Measurements from ENCODE around the gene LTBP2. TPM values are rescaled to one million over a fixed set of nuclear protein-coding genes. Genes with fewer than 3 reads are reported as not detected.
A peak's percentile ranks its signal among the peaks of the same experiment; 100 is the strongest.

The LTBP2 gene
- polyA plus RNA-seq, 4 donors = 2.6 to 4.9 (median 3.4) TPM

- no peak for DNase-seq (ENCODE audit: low read depth in 4 of 4, low spot score in 2 of 4)
Measured at GRCh38 chr14:74510959-74511409, 101.1 kb downstream of the LTBP2 start.

- DNase-seq (ENCODE audit: low read depth in 4 of 4, low spot score in 2 of 4) = no peak
Measured at GRCh38 chr14:74510223-74510931, 101.7 kb downstream of the LTBP2 start.

GRCh38 chr14:74509587-74510222 lies 102.3 kb downstream of the LTBP2 start:
- DNase-seq (ENCODE audit: low read depth in 4 of 4, low spot score in 2 of 4) = no peak

- DNase-seq (ENCODE audit: low read depth in 4 of 4, low spot score in 2 of 4) = no peak
Measured at GRCh38 chr14:74508844-74509428, 103.1 kb downstream of the LTBP2 start.

GRCh38 chr14:74508292-74508731 lies 103.7 kb downstream of the LTBP2 start:
- DNase-seq (ENCODE audit: low read depth in 4 of 4, low spot score in 2 of 4) = no peak

- DNase-seq (ENCODE audit: low read depth in 4 of 4, low spot score in 2 of 4) = no peak
Measured at GRCh38 chr14:74507840-74508239, 104.2 kb downstream of the LTBP2 start.

GRCh38 chr14:74507085-74507484 lies 105.0 kb downstream of the LTBP2 start:
- no peak for DNase-seq (ENCODE audit: low read depth in 4 of 4, low spot score in 2 of 4)

- DNase-seq (ENCODE audit: low read depth in 4 of 4, low spot score in 2 of 4) = no peak
Measured at GRCh38 chr14:74506411-74506851, 105.6 kb downstream of the LTBP2 start.

GRCh38 chr14:74505831-74506230 lies 106.2 kb downstream of the LTBP2 start:
- no peak for DNase-seq (ENCODE audit: low read depth in 4 of 4, low spot score in 2 of 4)

GRCh38 chr14:74504874-74505720 lies 106.9 kb downstream of the LTBP2 start:
- no peak for DNase-seq (ENCODE audit: low read depth in 4 of 4, low spot score in 2 of 4)

GRCh38 chr14:74504412-74504811 lies 107.6 kb downstream of the LTBP2 start:
- DNase-seq (ENCODE audit: low read depth in 4 of 4, low spot score in 2 of 4) = no peak

- no peak for DNase-seq (ENCODE audit: low read depth in 4 of 4, low spot score in 2 of 4)
Measured at GRCh38 chr14:74503938-74504335, 108.1 kb downstream of the LTBP2 start.

- DNase-seq (ENCODE audit: low read depth in 4 of 4, low spot score in 2 of 4) = no peak
Measured at GRCh38 chr14:74503291-74503937, 108.6 kb downstream of the LTBP2 start.

- DNase-seq (ENCODE audit: low read depth in 4 of 4, low spot score in 2 of 4) = peak in 1 of 4 donors; percentile 51
Measured at GRCh38 chr14:74502236-74503019, 109.6 kb downstream of the LTBP2 start.

GRCh38 chr14:74501691-74502090 lies 110.3 kb downstream of the LTBP2 start:
- no peak for DNase-seq (ENCODE audit: low read depth in 4 of 4, low spot score in 2 of 4)

- peak in 3 of 4 donors; percentile 69 to 88 (median 69) for DNase-seq (ENCODE audit: low read depth in 4 of 4, low spot score in 2 of 4)
Measured at GRCh38 chr14:74501135-74501614, 110.9 kb downstream of the LTBP2 start.

- no peak for DNase-seq (ENCODE audit: low read depth in 4 of 4, low spot score in 2 of 4)
Measured at GRCh38 chr14:74500417-74501134, 111.5 kb downstream of the LTBP2 start.

GRCh38 chr14:74495356-74495755 lies 116.7 kb downstream of the LTBP2 start:
- DNase-seq (ENCODE audit: low read depth in 4 of 4, low spot score in 2 of 4) = no peak

Data from left renal cortex interstitium (tissue), 4 donors.